Muscle of back (tissue), 11 donors: ENCODE data around the gene HRH1. TPM values are rescaled to one million over a fixed set of nuclear protein-coding genes. Genes with fewer than 3 reads are reported as not detected.
"Not testable (repeated sequence)": the region's sequence is repeated elsewhere in the genome, so short reads cannot be mapped to it uniquely, and the experiment has no call there.

ENCODE experiments used
- DNase-seq, 3 donors: peaks; one replicate each; pipeline versions ENCODE4 v3.0.0 to v3.0.0-alpha.2; 2013
- polyA plus RNA-seq, 10 donors: library from polyadenylated mRNA; unstranded; fragments of 120-200 nt; gene quantifications; one replicate each; pipeline ENCODE4 v1.2.1, GENCODE V29; 2013; ENCODE audit not compliant: insufficient read length in 10 of 10

Gene HRH1
- polyA plus RNA-seq, 10 donors = 3.1 to 5.2 (median 4.3) TPM

DNA sequence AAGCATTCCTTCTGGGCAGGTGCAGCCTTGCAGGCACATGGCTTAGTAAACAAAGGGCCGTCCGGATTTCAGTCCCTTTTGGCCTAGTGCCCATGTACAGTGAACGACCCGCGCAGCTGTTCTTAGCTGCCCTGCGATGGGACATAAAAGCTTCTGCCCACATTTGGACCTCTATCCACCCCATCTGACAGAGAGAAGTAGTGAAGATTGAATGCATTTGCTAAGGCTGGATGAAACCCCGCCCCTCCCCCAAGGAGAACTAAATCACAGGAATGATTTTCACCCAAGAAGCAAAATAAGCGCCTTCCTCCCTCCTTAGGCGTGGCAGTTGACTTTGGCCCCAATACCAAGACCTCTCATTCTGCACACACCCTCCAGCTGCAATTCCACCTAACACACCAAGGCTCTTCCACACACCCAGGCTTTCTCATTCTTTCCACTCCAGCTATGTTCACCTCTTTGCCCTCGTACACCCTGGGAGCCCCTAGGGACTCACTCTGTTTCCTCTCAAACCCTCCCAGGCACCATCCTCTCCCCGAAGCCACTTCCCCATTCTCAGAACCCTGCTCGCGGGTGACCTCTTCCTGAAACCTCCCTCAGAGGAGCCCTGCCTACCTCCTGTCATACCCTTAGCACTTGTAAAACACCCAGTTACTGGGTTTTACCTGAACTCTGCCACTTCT lies 14.1 kb upstream of the HRH1 start:
- DNase-seq = peak in 2 of 3 donors; percentile 36 to 62

- DNase-seq = no peak
Observed at GRCh38 chr3:11140713-11141104, 13.6 kb upstream of the HRH1 start.

DNA sequence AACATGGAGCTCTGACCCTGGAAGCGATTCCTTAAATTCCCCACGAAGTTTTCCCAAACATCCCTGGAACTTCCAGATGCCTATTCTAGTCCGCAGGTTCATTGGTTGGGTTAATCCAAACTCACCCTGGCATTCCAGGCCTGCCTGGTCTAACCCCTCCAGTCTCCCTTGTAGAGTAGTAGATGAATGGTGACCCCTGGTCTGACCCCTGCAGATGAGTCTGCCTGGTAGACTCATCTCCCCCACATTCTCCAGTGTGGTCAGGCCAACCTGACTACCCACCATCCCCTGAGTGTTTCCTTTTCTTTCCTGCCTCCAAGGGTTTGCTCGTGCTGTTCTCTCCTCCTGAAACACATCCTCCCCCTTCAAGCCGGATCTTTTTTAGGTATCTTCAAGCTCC lies 10.8 kb upstream of the HRH1 start:
- DNase-seq = no peak

DNA sequence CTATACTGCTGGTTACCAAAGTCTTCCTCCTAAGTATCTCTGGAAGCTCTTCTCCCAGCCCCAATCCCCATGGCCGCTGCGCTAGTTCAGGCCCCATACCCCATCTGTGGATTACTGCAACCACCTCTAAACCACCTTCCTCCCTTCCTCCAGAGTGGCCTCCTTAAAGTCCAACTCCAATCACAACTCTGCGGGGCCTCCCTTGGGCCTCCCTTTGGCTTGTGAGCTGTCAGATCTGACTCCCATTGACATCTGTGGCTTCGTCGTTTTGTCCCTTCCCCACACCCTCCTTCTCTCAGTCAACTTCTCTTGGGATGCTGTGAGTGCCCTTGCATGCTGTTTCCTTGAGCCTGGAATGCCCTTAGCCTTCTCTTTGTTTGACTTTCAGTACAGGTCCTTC lies 9.3 kb upstream of the HRH1 start:
- no peak for DNase-seq

- DNase-seq = peak in 1 of 3 donors; percentile 91
Observed at GRCh38 chr3:11145888-11146287, 8.4 kb upstream of the HRH1 start.

GRCh38 chr3:11146773-11147660 lies 7.3 kb upstream of the HRH1 start:
- DNase-seq = no peak

DNA sequence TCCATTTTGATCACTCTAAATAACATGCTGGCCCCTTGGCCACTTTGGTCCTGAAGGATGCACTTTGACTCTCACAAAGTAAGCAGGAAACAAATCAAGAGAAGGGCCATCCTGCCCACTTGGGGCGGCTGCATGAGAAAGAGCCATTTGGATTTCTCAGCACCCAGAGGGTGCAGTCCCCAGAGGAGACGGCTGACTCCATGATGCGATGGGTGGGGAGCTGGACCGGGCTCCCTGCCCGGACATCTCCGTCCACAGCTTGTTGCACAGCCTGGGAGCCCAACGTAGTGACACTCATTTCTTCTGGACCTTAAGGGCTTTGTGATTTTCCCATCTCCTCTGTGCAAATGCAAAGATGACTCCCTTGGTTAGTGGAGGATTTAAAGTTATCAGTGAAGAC lies 4.0 kb upstream of the HRH1 start:
- DNase-seq = no peak

GRCh38 chr3:11152301-11152700 lies 2.0 kb upstream of the HRH1 start:
- no peak for DNase-seq

- peak in 1 of 3 donors; percentile 25 for DNase-seq
Observed at GRCh38 chr3:11154953-11155325, 646 bp downstream of the HRH1 start.

DNA sequence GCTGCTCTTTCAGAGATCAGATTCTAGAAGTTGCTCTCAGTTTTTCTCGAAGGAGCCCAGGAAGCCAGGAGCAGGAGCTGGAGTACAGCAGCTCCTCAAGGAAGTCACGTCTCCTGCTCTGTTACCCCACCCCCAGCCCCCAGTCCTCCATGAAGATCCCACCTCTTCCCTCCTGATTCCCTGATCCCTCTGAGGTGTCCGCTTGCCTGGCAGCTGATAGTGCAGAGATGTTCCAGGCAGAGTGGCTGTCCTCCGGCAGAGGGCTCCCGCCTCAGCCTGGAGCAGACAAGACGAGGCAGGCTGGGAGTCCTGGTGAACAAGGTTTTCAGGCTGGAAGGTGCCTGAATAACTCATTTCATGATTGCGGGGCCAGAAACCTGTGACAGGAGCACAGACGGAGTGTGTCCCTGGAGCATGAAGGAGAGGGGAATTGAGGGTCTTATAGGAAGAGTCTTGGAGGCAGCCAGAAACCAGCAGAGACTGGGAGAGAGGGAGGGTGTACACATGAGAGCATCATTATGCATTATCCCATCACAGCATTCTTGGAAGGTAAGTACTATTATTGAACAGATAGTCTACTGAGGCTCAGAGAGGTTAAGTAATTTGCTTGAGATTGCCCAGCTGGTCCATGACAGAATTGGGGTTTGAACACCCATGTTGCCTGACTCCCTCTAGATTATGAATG lies 1.2 kb downstream of the HRH1 start:
- peak; percentile 80 to 93 (median 83) for DNase-seq

GRCh38 chr3:11156026-11156410 lies 1.7 kb downstream of the HRH1 start:
- DNase-seq = no peak

DNA sequence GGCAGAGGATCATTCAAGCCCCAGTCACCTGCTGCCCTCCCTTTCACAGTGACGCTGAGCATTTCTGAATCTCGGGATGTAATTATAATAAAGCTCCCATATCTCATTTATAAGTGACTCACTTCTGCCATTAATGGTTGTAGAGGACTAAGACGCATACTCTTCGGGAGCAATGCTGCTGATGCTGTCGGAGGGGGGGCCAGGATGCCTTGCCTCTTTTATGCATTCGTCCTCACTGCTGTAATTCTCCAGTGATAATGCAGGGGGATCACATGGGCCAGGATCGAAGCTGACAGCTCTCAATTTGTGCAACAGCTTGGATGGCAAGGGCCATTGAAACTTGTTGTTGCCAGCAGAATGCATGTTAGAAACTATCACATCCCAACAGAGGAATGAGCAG lies 3.1 kb downstream of the HRH1 start:
- no peak for DNase-seq

- peak; percentile 81 to 91 (median 85) for DNase-seq
Observed at GRCh38 chr3:11159421-11159904, 5.2 kb downstream of the HRH1 start.

DNA sequence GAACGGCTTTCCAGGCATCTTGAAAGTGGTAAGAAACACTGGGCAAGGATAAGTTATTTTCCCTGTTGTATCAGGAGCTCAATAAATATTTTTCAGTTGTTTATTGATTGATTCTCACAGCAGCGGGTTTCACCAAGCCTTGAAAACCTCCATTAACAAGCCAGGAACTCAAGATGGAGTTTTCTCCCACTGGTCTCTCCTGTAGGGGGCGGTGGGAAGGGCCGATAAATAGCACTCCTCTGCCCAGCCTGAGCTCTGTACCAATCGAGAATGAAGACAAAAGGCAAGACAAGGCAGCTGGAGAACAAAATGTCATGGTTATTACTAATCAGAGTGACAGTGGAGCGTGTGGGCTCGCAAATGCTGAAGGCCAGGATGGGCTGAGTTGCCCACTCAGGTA lies 7.4 kb downstream of the HRH1 start:
- DNase-seq = no peak

- no peak for DNase-seq
Observed at GRCh38 chr3:11162401-11163345, 8.4 kb downstream of the HRH1 start.

DNA sequence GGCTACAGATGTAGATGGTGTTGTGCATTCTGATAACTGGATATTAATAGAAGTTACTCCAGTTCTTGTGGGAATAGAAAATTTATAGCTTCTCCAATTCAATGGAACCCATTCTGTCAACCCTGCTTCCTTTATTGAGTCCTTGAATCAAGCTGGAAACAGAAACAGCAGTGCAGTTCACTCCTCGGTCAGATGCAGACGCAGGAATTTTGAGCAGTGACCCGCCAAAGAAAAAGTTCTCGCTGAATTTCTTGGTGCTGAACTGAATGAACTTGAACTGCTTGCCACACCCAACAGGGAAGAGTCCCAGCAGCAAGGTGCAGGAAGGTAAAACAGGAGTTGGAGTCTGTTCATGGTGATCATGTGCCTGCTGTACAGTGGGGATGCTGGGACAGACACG lies 10.3 kb downstream of the HRH1 start:
- DNase-seq = peak in 2 of 3 donors; percentile 55 to 81

DNA sequence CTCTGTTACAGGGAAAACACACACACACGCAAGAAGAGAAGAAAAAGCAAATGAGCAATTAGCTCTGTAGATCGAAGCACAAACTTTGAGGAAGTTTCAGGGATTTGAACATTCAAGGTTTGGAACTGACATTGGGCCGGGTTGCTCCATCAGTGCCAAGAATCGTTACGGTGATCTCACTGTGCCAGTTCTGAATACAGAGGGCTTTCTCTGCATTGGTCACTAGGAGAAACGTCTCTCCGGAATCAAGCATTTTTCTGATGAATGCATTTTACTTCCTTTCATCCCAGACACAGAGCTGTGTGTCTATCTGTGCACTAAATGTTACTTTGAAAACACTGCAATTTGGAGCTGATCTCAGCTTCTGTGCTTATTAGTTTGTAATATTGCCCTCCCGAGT lies 11.2 kb downstream of the HRH1 start:
- no peak for DNase-seq

GRCh38 chr3:11166807-11167400 lies 12.6 kb downstream of the HRH1 start:
- DNase-seq = not testable (repeated sequence)

DNA sequence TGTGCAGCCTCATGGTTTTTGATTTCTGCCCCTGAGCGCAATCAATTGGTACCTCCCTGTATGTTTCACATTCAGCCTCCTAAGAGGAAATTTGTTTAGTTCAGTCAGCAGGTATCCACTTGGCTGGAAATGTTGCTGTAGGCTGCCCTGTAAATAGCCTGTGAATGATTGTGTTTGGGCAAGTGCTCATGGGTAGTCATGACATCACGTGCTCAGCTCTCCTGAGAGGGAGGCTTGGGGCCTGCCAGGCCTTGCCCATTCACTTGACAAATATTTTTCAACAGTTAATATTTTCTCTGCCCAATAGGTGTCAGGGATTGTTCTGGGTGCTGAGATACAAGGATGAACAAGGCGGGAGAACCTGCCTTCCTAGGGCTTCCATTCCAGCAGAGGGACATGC lies 13.3 kb downstream of the HRH1 start:
- DNase-seq = no peak

GRCh38 chr3:11168406-11168805 lies 14.1 kb downstream of the HRH1 start:
- DNase-seq = no peak
